Lung (tissue), 12 donors: ENCODE results near the gene MUC4. TPM values are rescaled to one million over a fixed set of nuclear protein-coding genes. Genes with fewer than 3 reads are reported as not detected.
A peak's percentile ranks its signal among the peaks of the same experiment; 100 is the strongest.

ENCODE experiments used
- ATAC-seq: fragments of 200-7000 bp; cut with Tn5 transposase; one replicate; pipeline ENCODE4 v1.9.1; 2020; ENCODE audit warnings: moderate number of reproducible peaks; ENCODE audit not compliant: insufficient read depth, low FRiP score
- DNase-seq, 3 donors: peaks; one replicate each; pipeline ENCODE4 v3.0.0-alpha.2; 2013 to 2017
- H3K27ac ChIP-seq, 2 donors: one replicate each; pipeline ENCODE4 v1.5.1; 2013; ENCODE audit warnings: mild to moderate bottlenecking in 2 of 2, moderate library complexity in 2 of 2, control low read depth in 1 of 2, inconsistent platforms in 1 of 2, low read depth in 1 of 2, low read length in 1 of 2
- H3K27me3 ChIP-seq, 3 donors: one replicate each; pipeline ENCODE4 v1.5.1; 2013; ENCODE audit warnings: low read length in 2 of 3; ENCODE audit not compliant: control insufficient read depth in 3 of 3, insufficient read depth in 3 of 3
- H3K36me3 ChIP-seq, 4 donors: one replicate each; pipeline ENCODE4 v1.5.1; 2013; ENCODE audit warnings: low read length in 4 of 4, mild to moderate bottlenecking in 1 of 4, moderate library complexity in 1 of 4; ENCODE audit not compliant: control insufficient read depth in 4 of 4, insufficient read depth in 4 of 4
- H3K4me1 ChIP-seq, 5 donors: one replicate each; pipeline ENCODE4 v1.5.1; 2013; ENCODE audit warnings: low read length in 5 of 5, mild to moderate bottlenecking in 2 of 5, moderate library complexity in 1 of 5; ENCODE audit not compliant: control insufficient read depth in 5 of 5, insufficient read depth in 5 of 5
- H3K4me3 ChIP-seq: one replicate; pipeline ENCODE4 v1.5.1; 2013; ENCODE audit warnings: mild to moderate bottlenecking, control low read depth, moderate library complexity
- H3K9ac ChIP-seq, 2 donors: one replicate each; pipeline ENCODE4 v1.5.1; 2013; ENCODE audit warnings: low read length in 2 of 2, control low read depth in 1 of 2; ENCODE audit not compliant: insufficient read depth in 1 of 2
- H3K9me3 ChIP-seq, 4 donors: one replicate each; pipeline ENCODE4 v1.5.1; 2013; ENCODE audit warnings: low read length in 3 of 4, mild to moderate bottlenecking in 1 of 4, moderate library complexity in 1 of 4; ENCODE audit not compliant: control insufficient read depth in 4 of 4, insufficient read depth in 3 of 4
- WGBS, 2 donors: extraction: QIAGEN DNeasy Blood & Tissue Kit; methylation state at CpG; one replicate each; pipeline ENCODE4 v1.1.7; 2013; 5-methylcytosine and 5-hydroxymethylcytosine counted together
- polyA plus RNA-seq, 2 donors: library from polyadenylated mRNA; stranded (reverse); fragments of 200-250 nt; gene quantifications; one replicate each; pipeline ENCODE4 v1.2.1, GENCODE V29; 2013
- total RNA-seq, 2 donors: library from RNA; depleted of rRNA in 1 of 2; stranded (reverse); fragments of >200 nt in 1 of 2; gene quantifications; one replicate each; pipeline ENCODE4 v1.2.1, GENCODE V29; 2014 to 2021
- TF ChIP-seq, protein P1 (sequence below): IDR thresholded peaks from 2 replicates; pipeline ENCODE4 v1.5.1; 2012; ENCODE audit warnings: mild to moderate bottlenecking; ENCODE audit errors: control extremely low read depth, extremely low read depth
- donor health status: control.
- donor health status: control.
- donor health status: Bipolar disorder and iron deficiency.
- donor health status: healthy.
- donor health status: DM: yes; HTN: yes; CAD: no.

Gene MUC4
- total and polyA plus RNA-seq, 4 donors, result 10.0 to 56.0 (median 21.9) TPM

DNA sequence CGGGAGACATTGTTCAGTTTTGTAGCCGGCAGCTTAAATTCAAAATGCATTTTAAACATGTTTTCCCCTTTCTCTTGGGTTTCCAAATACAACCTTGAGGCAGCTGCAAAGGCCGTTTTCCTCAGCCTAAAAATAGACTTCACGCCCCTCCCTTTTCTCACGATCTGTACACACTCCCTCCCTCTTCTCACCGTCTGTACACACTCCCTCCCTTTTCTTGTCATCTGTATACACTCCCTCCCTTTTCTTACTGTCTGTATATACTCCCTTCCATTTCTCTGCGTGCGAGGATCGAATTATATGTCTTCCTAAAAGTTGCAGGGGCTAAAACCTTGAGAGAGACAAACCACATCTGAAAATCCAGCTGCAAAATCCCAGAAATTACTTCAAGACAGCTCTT is 8.9 kb downstream of the MUC4 start:
- 27 to 35% methylated on average over 9 of the region's 9 CpGs for WGBS, 2 donors
- no peak overlapping the region for H3K4me3 ChIP-seq
- no peak overlapping the region for H3K9ac ChIP-seq
- DNase-seq (peak in 2 of 3 donors; percentile 24 to 61), ATAC-seq (no peak)
- H3K36me3 ChIP-seq, result no peaks in the 10 kb centered on the region
- TF ChIP-seq, protein P1, sequence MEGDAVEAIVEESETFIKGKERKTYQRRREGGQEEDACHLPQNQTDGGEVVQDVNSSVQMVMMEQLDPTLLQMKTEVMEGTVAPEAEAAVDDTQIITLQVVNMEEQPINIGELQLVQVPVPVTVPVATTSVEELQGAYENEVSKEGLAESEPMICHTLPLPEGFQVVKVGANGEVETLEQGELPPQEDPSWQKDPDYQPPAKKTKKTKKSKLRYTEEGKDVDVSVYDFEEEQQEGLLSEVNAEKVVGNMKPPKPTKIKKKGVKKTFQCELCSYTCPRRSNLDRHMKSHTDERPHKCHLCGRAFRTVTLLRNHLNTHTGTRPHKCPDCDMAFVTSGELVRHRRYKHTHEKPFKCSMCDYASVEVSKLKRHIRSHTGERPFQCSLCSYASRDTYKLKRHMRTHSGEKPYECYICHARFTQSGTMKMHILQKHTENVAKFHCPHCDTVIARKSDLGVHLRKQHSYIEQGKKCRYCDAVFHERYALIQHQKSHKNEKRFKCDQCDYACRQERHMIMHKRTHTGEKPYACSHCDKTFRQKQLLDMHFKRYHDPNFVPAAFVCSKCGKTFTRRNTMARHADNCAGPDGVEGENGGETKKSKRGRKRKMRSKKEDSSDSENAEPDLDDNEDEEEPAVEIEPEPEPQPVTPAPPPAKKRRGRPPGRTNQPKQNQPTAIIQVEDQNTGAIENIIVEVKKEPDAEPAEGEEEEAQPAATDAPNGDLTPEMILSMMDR, result no peak
- no peaks in the 10 kb centered on the region for H3K9me3 ChIP-seq
- H3K4me1 ChIP-seq, result peaks cover 0 to 12% (median 7%) of the 10 kb centered on the region in 5 donors
- H3K27ac ChIP-seq, result no peak overlapping the region
- H3K27me3 ChIP-seq, result peaks cover 0 to 39% (median 9%) of the 10 kb centered on the region in 3 donors

DNA sequence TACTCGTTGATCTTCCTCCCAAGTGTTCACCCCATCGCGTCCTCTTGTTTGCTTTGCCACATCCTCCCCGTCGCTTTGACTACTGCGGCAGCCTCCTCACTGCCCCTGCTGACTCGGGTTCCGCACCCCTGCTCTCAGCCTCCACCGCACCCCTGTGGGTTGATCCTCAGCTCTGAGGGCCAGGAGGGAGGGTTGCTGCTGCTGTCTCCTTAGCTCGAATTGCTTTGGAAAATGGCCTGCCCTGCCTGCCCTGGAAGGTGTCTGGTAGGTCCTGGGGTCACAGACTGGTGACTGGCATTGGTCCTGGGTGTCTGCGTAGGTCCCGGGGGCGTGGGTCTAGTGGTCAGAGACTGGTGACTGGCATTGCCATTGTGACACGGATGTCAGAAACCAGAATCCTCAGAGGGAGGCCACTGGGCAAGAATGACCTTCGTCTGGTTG is 9.4 kb downstream of the MUC4 start:
- H3K4me1 ChIP-seq, result peaks cover 0 to 12% (median 7%) of the 10 kb centered on the region in 5 donors
- WGBS, 2 donors, result 32 to 43% methylated on average over 15 of the region's 15 CpGs
- TF ChIP-seq, protein P1, result no peak
- H3K27me3 ChIP-seq, result peaks cover 0 to 39% (median 9%) of the 10 kb centered on the region in 3 donors
- H3K36me3 ChIP-seq, result no peaks in the 10 kb centered on the region
- H3K4me3 ChIP-seq, result no peak overlapping the region
- no peak overlapping the region for H3K9ac ChIP-seq
- H3K9me3 ChIP-seq, result no peaks in the 10 kb centered on the region
- ATAC-seq (no peak), DNase-seq (no peak)
- H3K27ac ChIP-seq, result no peak overlapping the region

DNA sequence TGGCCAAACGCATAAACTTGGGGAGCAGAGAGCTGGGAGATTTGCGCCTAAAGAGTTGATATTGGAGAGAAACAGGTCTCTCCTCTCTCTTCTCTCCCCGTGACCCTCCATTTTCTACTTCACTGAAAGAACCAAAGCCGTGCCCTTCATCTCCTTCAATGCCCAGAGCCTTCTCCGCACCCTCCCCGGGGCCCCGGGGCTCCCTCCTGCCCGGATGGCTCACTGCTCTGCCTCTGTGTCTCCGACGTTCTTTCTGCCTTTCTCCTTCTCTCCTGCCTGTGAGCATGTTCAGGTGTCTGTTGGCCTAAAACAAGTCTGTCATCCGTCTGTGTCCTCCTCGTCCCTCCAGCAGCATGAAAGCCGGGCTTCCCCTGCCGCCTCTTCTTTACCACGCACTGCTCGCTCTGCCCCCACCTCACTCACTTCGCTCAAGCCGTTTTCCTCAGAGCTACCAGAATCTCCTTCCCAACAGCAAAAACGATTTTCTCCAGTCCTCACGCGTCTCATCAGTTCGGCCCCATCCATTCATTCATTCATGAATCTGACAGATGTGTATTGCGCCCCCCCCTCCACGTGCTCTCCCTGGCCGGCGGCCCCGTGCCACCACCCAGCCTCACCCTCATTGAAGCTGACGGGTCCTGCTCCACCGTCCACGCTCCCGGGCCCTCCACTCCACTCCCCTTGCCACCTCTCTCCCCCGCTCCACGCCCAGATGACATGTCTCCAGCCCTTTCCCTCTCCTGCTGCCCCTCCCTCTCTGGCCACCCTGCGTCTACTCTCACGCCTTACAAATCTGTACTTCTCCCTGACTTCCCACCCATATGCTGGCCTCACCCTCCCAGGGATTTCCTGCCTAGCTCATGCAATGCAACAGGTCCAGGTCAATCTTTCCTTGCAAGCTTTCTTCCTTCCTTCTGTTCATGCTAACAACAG is 10.2 kb downstream of the MUC4 start:
- H3K9ac ChIP-seq, result no peak overlapping the region
- ATAC-seq (no peak), DNase-seq (no peak)
- H3K4me3 ChIP-seq, result no peak overlapping the region
- TF ChIP-seq, protein P1, result no peak
- 58 to 78% methylated on average over 35 of the region's 35 CpGs for WGBS, 2 donors
- H3K27ac ChIP-seq, result no peak overlapping the region
- peaks cover 0 to 12% (median 7%) of the 10 kb centered on the region in 5 donors for H3K4me1 ChIP-seq
- H3K9me3 ChIP-seq, result no peaks in the 10 kb centered on the region
- H3K36me3 ChIP-seq, result no peaks in the 10 kb centered on the region
- peaks cover 0 to 39% (median 9%) of the 10 kb centered on the region in 3 donors for H3K27me3 ChIP-seq
